ENCODE measurements around the gene IGLON5.
A peak's percentile ranks its signal among the peaks of the same experiment; 100 is the strongest.

Gene IGLON5

GRCh38 chr19:51342631-51343569 lies 31.5 kb downstream of the IGLON5 start:
- no peak overlapping the region for H3K4me3 ChIP-seq (ENCODE audit: low read depth, low read length)
- no peak for TF ChIP-seq CTCF (IDR thresholded peaks at IDR 0.05; ENCODE audit: low read depth, low read length, missing control alignments)
- DNase-seq (ENCODE audit: low read depth), result no peak

- H3K4me3 ChIP-seq (ENCODE audit: low read depth, low read length), result no peak overlapping the region
- DNase-seq (ENCODE audit: low read depth), result no peak
- TF ChIP-seq CTCF (IDR thresholded peaks at IDR 0.05; ENCODE audit: low read depth, low read length, missing control alignments), result no peak
Observed at GRCh38 chr19:51345076-51345620, 33.7 kb downstream of the IGLON5 start.

GRCh38 chr19:51346742-51347141 lies 35.3 kb downstream of the IGLON5 start:
- peak; percentile 9 for TF ChIP-seq CTCF (IDR thresholded peaks at IDR 0.05; ENCODE audit: low read depth, low read length, missing control alignments)
- no peak for DNase-seq (ENCODE audit: low read depth)
- H3K4me3 ChIP-seq (ENCODE audit: low read depth, low read length), result no peak overlapping the region

- TF ChIP-seq CTCF (IDR thresholded peaks at IDR 0.05; ENCODE audit: low read depth, low read length, missing control alignments), result no peak
- no peak for DNase-seq (ENCODE audit: low read depth)
- no peak overlapping the region for H3K4me3 ChIP-seq (ENCODE audit: low read depth, low read length)
Observed at GRCh38 chr19:51347209-51347928, 35.9 kb downstream of the IGLON5 start.

GRCh38 chr19:51351266-51351990 lies 40.0 kb downstream of the IGLON5 start:
- TF ChIP-seq CTCF (IDR thresholded peaks at IDR 0.05; ENCODE audit: low read depth, low read length, missing control alignments), result no peak
- no peak overlapping the region for H3K4me3 ChIP-seq (ENCODE audit: low read depth, low read length)
- DNase-seq (ENCODE audit: low read depth), result no peak

- DNase-seq (ENCODE audit: low read depth), result no peak
- no peak overlapping the region for H3K4me3 ChIP-seq (ENCODE audit: low read depth, low read length)
- TF ChIP-seq CTCF (IDR thresholded peaks at IDR 0.05; ENCODE audit: low read depth, low read length, missing control alignments), result no peak
Observed at GRCh38 chr19:51352783-51353360, 41.4 kb downstream of the IGLON5 start.
